H9 (cell line): ENCODE results near the gene GLI2. TPM values are rescaled to one million over a fixed set of nuclear protein-coding genes. Genes with fewer than 3 reads are reported as not detected.

ENCODE experiments used
- DNase-seq: peaks from one replicate; pipeline ENCODE4 v3.0.0-alpha.2; 2017
- H2AFZ ChIP-seq: one replicate; pipeline ENCODE4 v1.6.1; 2013; ENCODE audit warnings: mild to moderate bottlenecking, low read length, control low read depth, moderate library complexity
- H2AK5ac ChIP-seq: 2 replicates; pipeline ENCODE4 v1.6.1; 2013; ENCODE audit warnings: low read length, control low read depth, mixed read lengths; ENCODE audit not compliant: insufficient read length
- H2BK120ac ChIP-seq: one replicate; pipeline ENCODE4 v1.6.1; 2013; ENCODE audit warnings: low read depth, mild to moderate bottlenecking, low read length, control low read depth, inconsistent platforms; ENCODE audit not compliant: poor library complexity, severe bottlenecking
- H2BK12ac ChIP-seq: 2 replicates; pipeline ENCODE4 v1.6.1; 2013; ENCODE audit warnings: low read length, control low read depth, mixed read lengths, low read depth; ENCODE audit not compliant: insufficient read length
- H2BK15ac ChIP-seq: 2 replicates; pipeline ENCODE4 v1.6.1; 2013; ENCODE audit warnings: low read depth, low read length, control low read depth
- H2BK20ac ChIP-seq: one replicate; pipeline ENCODE4 v1.6.1; 2013; ENCODE audit warnings: low read depth, mild to moderate bottlenecking, low read length, control low read depth, inconsistent platforms; ENCODE audit not compliant: poor library complexity, severe bottlenecking
- H2BK5ac ChIP-seq: 2 replicates; pipeline ENCODE4 v1.6.1; 2013; ENCODE audit warnings: low read length, control low read depth, mixed read lengths; ENCODE audit not compliant: insufficient read length
- H3K14ac ChIP-seq: 2 replicates; pipeline ENCODE4 v1.6.1; 2013; ENCODE audit warnings: low read length, control low read depth; ENCODE audit not compliant: insufficient read depth
- H3K18ac ChIP-seq: 2 replicates; pipeline ENCODE4 v1.6.1; 2013; ENCODE audit warnings: low read depth, mild to moderate bottlenecking, mixed read lengths, low read length, control low read depth; ENCODE audit not compliant: insufficient read length
- H3K23ac ChIP-seq: 2 replicates; pipeline ENCODE4 v1.6.1; 2013; ENCODE audit warnings: low read length, control low read depth, mixed read lengths, low read depth; ENCODE audit not compliant: insufficient read length
- H3K23me2 ChIP-seq: 2 replicates; pipeline ENCODE4 v1.6.1; 2013; ENCODE audit warnings: low read depth, mild to moderate bottlenecking, mixed read lengths, low read length, control low read depth; ENCODE audit not compliant: insufficient read length, poor library complexity, severe bottlenecking
- H3K27ac ChIP-seq: 2 replicates; pipeline ENCODE4 v1.5.1; 2013; ENCODE audit warnings: low read length, control low read depth, mixed read lengths, low read depth; ENCODE audit not compliant: insufficient read length
- H3K27me3 ChIP-seq: 2 replicates; pipeline ENCODE4 v1.6.1; 2013; ENCODE audit warnings: low read length, control low read depth, inconsistent platforms; ENCODE audit not compliant: insufficient read depth
- H3K4ac ChIP-seq: 2 replicates; pipeline ENCODE4 v1.6.1; 2013; ENCODE audit warnings: low read depth, mild to moderate bottlenecking, control low read depth, inconsistent platforms, low read length, moderate library complexity
- H3K4me1 ChIP-seq: 2 replicates; pipeline ENCODE4 v1.6.1; 2013; ENCODE audit warnings: low read length, control low read depth, inconsistent platforms; ENCODE audit not compliant: insufficient read depth
- H3K4me2 ChIP-seq: 2 replicates; pipeline ENCODE4 v1.6.1; 2013; ENCODE audit warnings: low read length, control low read depth, mixed read lengths; ENCODE audit not compliant: insufficient read length, insufficient read depth
- H3K56ac ChIP-seq: 2 replicates; pipeline ENCODE4 v1.6.1; 2013; ENCODE audit warnings: low read depth, mild to moderate bottlenecking, mixed read lengths, low read length, control low read depth; ENCODE audit not compliant: insufficient read length
- H3K79me1 ChIP-seq: 2 replicates; pipeline ENCODE4 v1.6.1; 2013; ENCODE audit warnings: low read depth, mild to moderate bottlenecking, moderate library complexity, low read length, control low read depth, inconsistent platforms; ENCODE audit not compliant: insufficient read depth, poor library complexity, severe bottlenecking
- H3K79me2 ChIP-seq: 2 replicates; pipeline ENCODE4 v1.6.1; 2013; ENCODE audit warnings: low read length, control low read depth, inconsistent platforms; ENCODE audit not compliant: insufficient read depth
- H3K9ac ChIP-seq: 2 replicates; pipeline ENCODE4 v1.6.1; 2013; ENCODE audit warnings: low read length, control low read depth, mixed read lengths; ENCODE audit not compliant: insufficient read length; ENCODE audit errors: extremely low read depth
- H3K9me3 ChIP-seq: one replicate; pipeline ENCODE4 v1.6.1; 2013; ENCODE audit warnings: low read depth, low read length, inconsistent platforms; ENCODE audit not compliant: control insufficient read depth
- H3T11ph ChIP-seq: one replicate; pipeline ENCODE4 v1.6.1; 2013; ENCODE audit warnings: mild to moderate bottlenecking, low read length, control low read depth, inconsistent platforms
- H4K20me1 ChIP-seq: one replicate; pipeline ENCODE4 v1.6.1; 2013; ENCODE audit not compliant: control insufficient read depth, insufficient read length, insufficient read depth
- H4K5ac ChIP-seq: 2 replicates; pipeline ENCODE4 v1.6.1; 2013; ENCODE audit warnings: low read depth, mild to moderate bottlenecking, mixed read lengths, low read length, control low read depth; ENCODE audit not compliant: insufficient read length
- H4K8ac ChIP-seq: replicated peaks from 2 replicates; pipeline ENCODE4 v1.6.1; 2013; ENCODE audit warnings: low read length, control low read depth, mixed read lengths, low read depth; ENCODE audit not compliant: insufficient read length
- H4K91ac ChIP-seq: 2 replicates; pipeline ENCODE4 v1.6.1; 2013; ENCODE audit warnings: low read depth, mild to moderate bottlenecking, moderate library complexity, mixed read lengths, low read length, control low read depth; ENCODE audit not compliant: insufficient read length
- H3K27ac Mint-ChIP-seq, 3 experiments: 2 replicates in 2 of 3; 3 replicates in 1 of 3; pipeline ENCODE4 v1.8.0; 2020 to 2021; ENCODE audit warnings: mixed read lengths in 3 of 3, mild to moderate bottlenecking in 1 of 3, moderate library complexity in 1 of 3
- H3K27me3 Mint-ChIP-seq: 2 replicates; pipeline ENCODE4 v1.8.0; 2021; ENCODE audit warnings: low read depth, mild to moderate bottlenecking, moderate library complexity, mixed read lengths
- H3K36me3 Mint-ChIP-seq, 3 experiments: 2 replicates in 2 of 3; 3 replicates in 1 of 3; pipeline ENCODE4 v1.8.0; 2020 to 2021; ENCODE audit warnings: low read depth in 3 of 3, mixed read lengths in 3 of 3; ENCODE audit not compliant: insufficient read depth in 1 of 3
- H3K4me1 Mint-ChIP-seq, 2 experiments: 2 replicates each; pipeline ENCODE4 v1.8.0; 2020; ENCODE audit warnings: mixed read lengths in 2 of 2
- H3K4me3 Mint-ChIP-seq, 2 experiments: 2 replicates in 1 of 2; 3 replicates in 1 of 2; pipeline ENCODE4 v1.8.0; 2020 to 2021; ENCODE audit warnings: mild to moderate bottlenecking in 2 of 2, mixed read lengths in 2 of 2, moderate library complexity in 1 of 2
- H3K9me3 Mint-ChIP-seq, 2 experiments: 2 replicates in 1 of 2; 3 replicates in 1 of 2; pipeline ENCODE4 v1.8.0; 2020; ENCODE audit warnings: mild to moderate bottlenecking in 2 of 2, mixed read lengths in 2 of 2, moderate library complexity in 1 of 2
- CTCF ChIP-seq: fragments of 200-600 bp; sonication (generic); conservative IDR thresholded peaks from 3 replicates; pipeline ENCODE4 v1.8.0; 2021; ENCODE audit warnings: antibody characterized with exemption, mild to moderate bottlenecking
- WGBS: extraction: QIAGEN DNeasy Blood & Tissue Kit; methylation state at CpG from one replicate; pipeline ENCODE4 v1.1.7; 2013; ENCODE audit warnings: missing lambda C conversion rate, low lambda C conversion rate, mixed read lengths; ENCODE audit not compliant: insufficient read length; ENCODE audit errors: extremely low coverage; 5-methylcytosine and 5-hydroxymethylcytosine counted together
- total RNA-seq: library from RNA; stranded (reverse); gene quantifications from 2 replicates; pipeline ENCODE4 v1.2.1, GENCODE V29; 2021

Gene GLI2
- total RNA-seq, 1 experiment from 2014 or later, result 56.7 TPM

GRCh38 chr2:120765678-120766469 lies 30.2 kb downstream of the GLI2 start:
- H3K18ac ChIP-seq, result no peak overlapping the region
- no peak overlapping the region for H2BK5ac ChIP-seq
- H3K9me3 ChIP-seq, result no peaks in the 10 kb centered on the region
- H2AK5ac ChIP-seq, result no peak overlapping the region
- TF ChIP-seq CTCF, result no peak
- peak overlapping the region; percentile 33; the same call in 1 of the 2 replicates for H3K14ac ChIP-seq
- no peak overlapping the region for H3K4me2 ChIP-seq
- WGBS, result no CpG with 5 or more reads among the region's 27 CpGs
- Mint-ChIP-seq H3K9me3 (no peaks in the 10 kb centered on the region), H3K27ac (peak overlapping the region in 2 of 3 experiments; percentile 22 to 69; a peak in 4 of 7 replicates), H3K36me3 (peaks cover 0 to 4% (median 2%) of the 10 kb centered on the region in 3 experiments; a peak in 2 of 7 replicates), H3K4me3 (no peak overlapping the region), H3K27me3 (no peaks in the 10 kb centered on the region; the same call in 1 of the 2 replicates), H3K4me1 (peaks cover 68 to 81% of the 10 kb centered on the region in 2 experiments)
- no peak overlapping the region for H3K27ac ChIP-seq
- peaks cover 30% of the 10 kb centered on the region; the same call in 1 of the 2 replicates for H3K79me2 ChIP-seq
- no peaks in the 10 kb centered on the region for H3K23me2 ChIP-seq
- no peak overlapping the region for H2BK20ac ChIP-seq
- peak; percentile 35 for DNase-seq
- H3T11ph ChIP-seq, result no peak overlapping the region
- no peaks in the 10 kb centered on the region for H4K20me1 ChIP-seq
- no peak overlapping the region for H2BK15ac ChIP-seq
- no peak overlapping the region for H2BK120ac ChIP-seq
- H2AFZ ChIP-seq, result no peak overlapping the region
- H3K4ac ChIP-seq, result no peak overlapping the region
- no peaks in the 10 kb centered on the region for H3K27me3 ChIP-seq
- H4K91ac ChIP-seq, result no peak overlapping the region
- H4K8ac ChIP-seq, result no peak overlapping the region
- no peak overlapping the region for H3K23ac ChIP-seq
- peaks cover 2% of the 10 kb centered on the region for H3K79me1 ChIP-seq
- no peak overlapping the region for H3K9ac ChIP-seq
- H4K5ac ChIP-seq, result no peak overlapping the region
- no peak overlapping the region for H2BK12ac ChIP-seq
- no peak overlapping the region for H3K56ac ChIP-seq
- H3K4me1 ChIP-seq, result peaks cover 5% of the 10 kb centered on the region; the same call in 1 of the 2 replicates
